Measurements from ENCODE around the gene SAG.

SAG gene

DNA sequence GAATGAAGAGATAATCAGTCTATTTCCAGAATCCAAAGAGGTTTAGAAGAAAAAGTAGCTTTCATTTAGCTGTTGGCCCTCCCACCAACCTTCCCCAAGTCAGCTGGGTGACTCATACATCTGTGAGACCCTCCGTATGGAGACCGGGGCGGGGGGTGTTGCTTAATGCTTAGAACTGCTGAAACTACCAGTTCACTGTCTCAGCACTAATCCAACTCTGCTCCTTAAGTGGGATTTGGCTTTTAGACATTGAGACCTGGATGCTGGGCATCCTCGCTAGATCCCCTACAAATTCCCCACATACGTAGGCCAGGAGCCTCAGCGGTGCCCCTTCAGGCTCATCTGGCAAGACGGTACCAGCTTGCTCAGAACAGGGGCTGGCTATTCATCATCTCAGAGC lies at the start of gene SAG:
Gene SAG (plus strand): TSS at position 252 of the 400 bp plus-strand sequence. CDS start 1,374 bp downstream, outside the sequence.
- DNase-seq (ENCODE audit: low spot score) = no peak

DNA sequence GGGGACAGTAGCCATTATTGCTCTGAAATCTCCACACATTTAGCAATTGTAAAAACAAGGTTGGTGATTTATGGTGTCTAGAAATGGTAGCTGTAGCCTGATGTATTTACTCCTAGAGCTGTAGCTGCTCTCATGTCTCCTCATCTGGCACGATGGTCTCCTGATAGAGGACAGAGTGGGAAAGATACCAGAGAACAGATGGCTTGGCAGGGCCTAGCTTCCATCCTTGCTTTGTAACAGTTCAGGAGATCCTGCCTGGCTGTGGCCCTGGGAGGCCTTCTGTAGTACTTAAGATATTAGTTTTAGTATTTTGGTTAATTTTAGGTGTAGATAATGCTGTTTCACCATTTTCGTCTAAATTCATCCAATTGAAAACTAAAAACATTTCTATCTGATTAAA lies 49.4 kb upstream of the SAG start:
- DNase-seq (ENCODE audit: low spot score) = no peak

GRCh38 chr2:233259730-233260129 lies 47.9 kb upstream of the SAG start:
- DNase-seq (ENCODE audit: low spot score) = no peak

DNA sequence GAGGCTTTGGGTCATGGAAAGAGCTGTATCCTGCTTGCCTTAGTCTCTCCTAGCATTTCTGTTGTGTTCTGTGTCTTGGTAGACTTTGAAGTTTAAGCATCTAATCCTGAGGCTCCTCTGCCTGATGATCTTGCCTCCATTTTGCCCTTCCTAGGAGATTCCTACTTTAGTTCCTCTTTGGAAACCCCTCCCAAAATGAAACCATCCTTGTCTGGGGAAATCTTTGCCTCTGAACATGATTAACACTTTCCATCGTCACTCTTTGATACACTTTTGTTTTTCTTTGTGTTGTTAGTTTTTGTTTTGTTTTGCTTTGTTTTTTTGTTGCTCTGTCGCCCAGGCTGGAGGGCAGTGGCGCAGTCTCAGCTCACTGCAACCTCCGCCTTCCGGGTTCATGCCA lies 47.0 kb upstream of the SAG start:
- DNase-seq (ENCODE audit: low spot score) = no peak

DNA sequence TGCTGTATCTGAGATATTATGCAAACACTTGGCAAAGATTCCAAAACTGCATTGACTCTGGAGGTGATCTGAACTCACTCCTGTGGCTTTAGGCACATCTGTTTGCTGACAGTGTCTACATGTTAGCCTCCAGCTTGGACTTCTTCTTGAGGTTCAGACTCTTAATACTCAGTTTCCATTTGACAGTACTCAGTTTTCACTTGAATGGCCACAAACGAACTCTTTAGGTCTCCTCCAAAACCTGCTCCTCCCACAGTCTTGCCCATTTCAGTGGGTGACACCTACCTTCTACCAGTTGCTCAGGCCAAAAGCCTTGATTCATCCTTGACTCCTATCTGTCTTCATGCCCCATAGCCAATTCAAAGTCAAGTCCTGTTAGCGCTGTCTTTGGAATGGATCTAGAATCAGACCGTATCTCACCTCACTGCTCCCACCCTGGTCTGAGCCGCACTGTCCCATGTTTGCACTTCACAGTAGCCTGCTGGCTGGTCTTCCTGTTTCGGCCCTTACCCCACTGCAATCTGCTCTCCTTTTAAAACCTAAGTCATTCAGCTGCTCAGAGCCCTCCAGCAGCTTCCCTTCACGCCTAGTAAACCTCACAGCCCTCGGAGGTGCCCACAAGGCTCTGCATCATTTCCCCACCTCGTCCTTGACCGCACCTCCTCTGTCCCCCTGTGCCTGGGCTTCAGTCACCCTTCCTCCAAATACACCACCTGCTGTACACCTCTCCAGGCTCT lies 45.6 kb upstream of the SAG start:
- no peak for DNase-seq (ENCODE audit: low spot score)

DNA sequence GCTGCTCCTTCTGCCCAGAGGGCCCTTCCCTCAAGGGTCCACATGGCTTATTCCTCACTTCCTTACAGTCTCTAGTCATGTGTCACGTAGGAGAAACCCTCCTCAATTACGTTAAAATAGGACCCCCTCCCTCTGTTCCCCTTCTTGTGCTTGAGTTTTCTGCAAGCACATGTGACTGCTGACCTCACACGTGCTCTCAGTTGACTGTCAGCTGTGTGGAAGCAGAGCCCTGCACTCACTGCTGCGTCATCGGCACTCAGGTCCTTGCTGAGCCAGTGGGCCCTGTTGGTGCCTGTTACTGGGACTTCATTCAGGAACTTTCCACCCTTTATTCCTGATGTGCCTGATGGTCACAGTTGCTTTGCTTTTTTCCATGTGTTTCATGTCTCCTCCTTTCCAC lies 45.1 kb upstream of the SAG start:
- DNase-seq (ENCODE audit: low spot score) = no peak

DNA sequence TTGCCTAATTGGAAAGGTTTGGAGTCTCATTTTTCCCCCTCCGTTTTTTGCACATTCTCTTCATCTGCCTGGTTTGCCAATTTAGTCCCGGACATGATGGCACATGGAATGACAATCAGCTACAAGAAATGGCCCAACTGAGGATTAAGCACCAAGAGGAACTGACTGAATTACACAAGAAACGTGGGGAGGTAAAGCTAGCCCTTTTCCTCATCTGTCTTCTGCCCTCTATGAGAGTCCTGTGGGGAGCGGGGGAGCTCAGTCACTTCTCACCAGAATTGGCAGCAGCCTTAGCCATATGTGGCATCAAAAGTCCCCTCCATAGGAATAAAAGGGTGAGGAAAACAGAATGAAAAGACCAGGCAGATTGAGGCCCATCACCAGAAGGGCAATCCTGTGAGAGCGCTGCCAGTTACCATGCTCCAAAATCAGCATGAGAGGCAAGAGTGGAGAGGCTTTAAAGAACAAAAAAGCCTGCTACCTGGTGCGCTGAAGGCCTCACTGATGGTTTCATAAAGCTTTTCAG lies 44.5 kb upstream of the SAG start:
- no peak for DNase-seq (ENCODE audit: low spot score)

- no peak for DNase-seq (ENCODE audit: low spot score)
Measured at GRCh38 chr2:233264667-233265066, 42.9 kb upstream of the SAG start.

DNA sequence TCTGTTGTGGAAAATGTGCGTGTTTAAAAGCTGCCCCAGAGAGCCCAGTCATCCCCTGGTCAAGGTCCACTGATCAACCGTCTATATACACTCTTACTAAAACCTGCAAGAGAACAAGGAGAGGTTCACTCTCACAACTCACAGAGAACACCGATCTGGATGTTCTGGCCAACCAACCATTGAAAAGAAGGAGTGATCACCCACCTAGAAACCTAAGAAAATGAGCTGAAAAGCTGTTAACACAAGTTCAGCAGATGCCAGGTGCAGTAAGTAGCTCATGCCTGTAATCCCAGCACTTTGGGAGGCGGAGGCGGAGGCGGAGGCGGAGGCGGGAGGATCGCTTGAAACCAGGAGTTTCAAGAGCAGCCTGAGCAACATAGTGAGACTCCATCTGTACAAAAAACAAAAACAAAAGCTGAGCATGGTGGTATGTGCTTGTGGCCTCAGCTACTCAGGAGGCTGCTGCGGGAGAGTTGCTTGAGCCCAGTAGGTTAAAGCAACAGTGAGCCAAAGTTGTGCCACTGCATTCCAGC lies 41.7 kb upstream of the SAG start:
- no peak for DNase-seq (ENCODE audit: low spot score)

GRCh38 chr2:233266481-233266880 lies 41.1 kb upstream of the SAG start:
- no peak for DNase-seq (ENCODE audit: low spot score)

DNA sequence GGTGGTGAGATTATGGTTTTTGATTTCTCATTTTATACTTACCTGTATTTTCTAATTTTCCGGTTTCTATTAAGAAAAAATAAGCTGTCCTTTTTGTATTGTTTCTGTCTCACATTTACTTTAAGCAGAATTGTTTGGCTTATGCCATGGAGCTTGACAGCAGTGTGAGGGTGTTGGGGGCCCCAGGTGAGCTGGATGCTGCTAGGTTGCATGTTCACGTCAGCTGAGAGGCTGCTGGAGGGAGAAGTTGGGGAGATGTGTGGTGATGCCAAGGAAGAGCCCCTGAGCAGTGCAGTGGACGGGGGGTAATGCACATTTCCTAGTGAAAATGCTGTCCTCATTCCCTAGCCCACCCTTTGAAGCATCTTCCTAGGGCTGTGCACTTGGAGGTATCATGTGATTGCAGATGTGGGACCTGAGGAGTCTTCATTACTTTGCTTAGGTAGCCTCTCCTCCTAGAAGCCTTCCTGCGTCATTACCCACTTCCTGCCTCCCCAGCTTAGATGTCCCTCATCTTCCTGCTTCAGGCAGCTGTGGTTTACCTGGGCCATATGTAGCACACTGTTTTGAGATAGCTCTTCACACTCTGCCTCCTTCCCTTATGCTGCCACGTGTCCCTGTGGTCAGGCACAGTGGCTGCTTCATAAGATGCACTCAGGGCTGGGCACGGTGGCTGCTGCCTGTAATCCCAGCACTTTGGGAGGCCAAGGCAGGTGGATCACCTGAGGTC lies 39.9 kb upstream of the SAG start:
- no peak for DNase-seq (ENCODE audit: low spot score)

- no peak for DNase-seq (ENCODE audit: low spot score)
Measured at GRCh38 chr2:233270366-233270765, 37.2 kb upstream of the SAG start.

- DNase-seq (ENCODE audit: low spot score) = no peak
Measured at GRCh38 chr2:233270951-233271350, 36.7 kb upstream of the SAG start.

- DNase-seq (ENCODE audit: low spot score) = no peak
Measured at GRCh38 chr2:233271693-233272092, 35.9 kb upstream of the SAG start.

DNA sequence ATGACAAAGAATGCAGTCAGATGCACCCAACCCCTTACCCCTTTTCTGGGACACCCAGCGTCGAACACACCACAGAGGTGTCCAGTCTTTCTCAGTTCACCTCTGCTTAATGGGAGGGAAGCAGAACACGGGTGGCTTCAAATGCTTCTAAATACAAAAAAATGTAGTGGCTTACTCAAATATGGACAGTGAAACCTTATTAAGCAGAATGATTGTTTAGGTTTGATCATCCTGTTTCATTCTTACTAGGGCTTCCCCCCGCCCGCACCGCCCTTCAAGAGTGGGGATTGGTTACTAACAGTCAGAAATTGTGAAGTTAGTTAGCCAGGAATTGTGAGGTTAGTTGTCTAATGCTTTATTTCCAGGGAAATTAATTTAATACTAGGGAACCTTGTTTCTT lies 34.5 kb upstream of the SAG start:
- DNase-seq (ENCODE audit: low spot score) = no peak

GRCh38 chr2:233275223-233275622 lies 32.4 kb upstream of the SAG start:
- DNase-seq (ENCODE audit: low spot score) = no peak

DNA sequence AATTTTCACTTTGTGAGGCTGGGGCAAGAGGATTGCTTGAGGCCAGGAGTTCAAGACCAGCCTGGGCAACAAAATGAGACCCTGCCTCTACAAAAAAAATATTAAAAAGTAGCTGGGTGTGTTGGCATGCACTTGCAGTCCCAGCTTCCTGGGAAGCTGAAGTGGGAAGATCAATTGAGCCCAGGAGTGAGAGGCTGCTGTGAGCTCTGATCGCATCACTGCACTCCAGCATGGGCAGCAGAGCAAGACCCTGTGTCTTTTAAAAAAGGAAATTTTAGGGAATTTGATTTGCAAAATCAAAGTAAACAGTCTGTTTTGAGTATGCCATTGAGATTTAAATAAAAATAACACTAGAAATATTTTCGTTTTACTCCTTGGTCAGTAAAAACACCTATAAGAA lies 28.7 kb upstream of the SAG start:
- DNase-seq (ENCODE audit: low spot score) = no peak

DNA sequence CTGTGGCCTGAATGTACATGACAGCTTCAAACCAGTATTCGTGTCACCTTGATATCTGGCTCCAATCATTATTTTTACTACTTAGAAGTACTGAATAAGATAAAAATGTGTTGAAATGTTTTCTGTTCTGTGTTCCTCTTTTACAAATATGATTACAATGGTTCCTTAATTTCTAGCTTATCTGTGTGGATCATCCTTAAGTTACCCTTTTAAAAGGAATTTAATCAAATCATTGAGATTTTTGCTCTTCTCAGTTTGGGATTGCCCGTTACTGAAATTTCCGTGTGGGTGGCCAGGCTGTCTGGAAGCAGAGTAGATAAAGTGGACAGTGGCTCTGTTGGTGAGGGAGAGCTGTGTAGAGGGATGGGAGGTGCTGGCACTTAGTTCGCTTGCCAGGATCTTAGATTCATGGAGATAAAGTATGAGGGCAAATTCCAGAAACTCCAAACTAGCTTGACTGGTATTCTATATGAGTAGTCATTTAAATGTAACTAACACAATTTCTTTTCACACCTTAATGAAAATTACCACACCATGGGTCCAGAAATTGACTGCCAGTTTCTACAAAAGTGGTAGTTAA lies 27.4 kb upstream of the SAG start:
- no peak for DNase-seq (ENCODE audit: low spot score)

DNA sequence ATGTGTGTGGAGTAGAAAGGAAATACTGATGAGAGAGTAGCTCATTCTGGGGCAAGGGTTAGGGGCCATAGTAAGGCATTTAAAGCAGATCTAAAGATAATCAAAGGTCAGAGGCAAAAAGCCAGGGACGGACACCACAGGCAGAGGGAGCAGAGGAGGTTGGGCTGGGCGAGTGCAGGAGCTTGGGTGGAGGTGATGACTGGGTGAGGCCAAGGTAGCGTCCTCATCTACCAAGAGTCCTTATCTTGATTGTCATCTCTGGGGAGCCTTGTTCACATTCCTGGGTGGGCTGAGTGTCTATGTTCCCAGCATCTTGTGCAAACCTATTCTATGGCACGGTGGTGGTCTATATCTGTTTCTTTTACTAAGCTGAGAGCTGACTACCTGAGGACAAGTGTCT lies 26.1 kb upstream of the SAG start:
- DNase-seq (ENCODE audit: low spot score) = no peak

- no peak for DNase-seq (ENCODE audit: low spot score)
Measured at GRCh38 chr2:233281992-233282603, 25.5 kb upstream of the SAG start.

DNA sequence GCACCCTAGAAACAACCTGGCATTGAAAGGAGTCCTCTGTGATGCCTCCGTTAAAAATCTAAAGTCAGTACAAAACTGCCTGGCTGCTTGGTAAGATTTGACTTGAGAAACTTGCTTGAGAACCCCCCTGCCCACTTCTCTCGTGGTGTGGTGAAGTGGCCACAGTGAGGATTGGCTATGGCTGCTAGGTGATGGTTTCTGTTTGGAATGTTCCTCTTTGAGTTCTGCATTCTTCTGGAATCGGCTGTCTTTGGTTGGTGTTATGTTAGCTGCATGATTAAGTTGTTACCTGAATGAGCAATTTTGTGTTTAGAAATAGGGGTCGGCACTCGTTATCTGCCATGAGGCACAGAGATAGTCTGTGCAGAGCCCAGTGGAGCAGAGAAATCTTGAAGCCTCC lies 21.7 kb upstream of the SAG start:
- DNase-seq (ENCODE audit: low spot score) = no peak

- DNase-seq (ENCODE audit: low spot score) = no peak
Measured at GRCh38 chr2:233287871-233288270, 19.7 kb upstream of the SAG start.

All from AG20443 (cell line).